GM12801 (cell line): Measurements from ENCODE around the gene FLVCR2.

Experiments used
- TF ChIP-seq, protein P1 (sequence below): IDR thresholded peaks from one replicate; pipeline ENCODE4 v1.5.1; 2011; ENCODE audit warnings: control low read depth; ENCODE audit not compliant: insufficient read length; ENCODE audit errors: extremely low read depth

Gene FLVCR2, protein sequence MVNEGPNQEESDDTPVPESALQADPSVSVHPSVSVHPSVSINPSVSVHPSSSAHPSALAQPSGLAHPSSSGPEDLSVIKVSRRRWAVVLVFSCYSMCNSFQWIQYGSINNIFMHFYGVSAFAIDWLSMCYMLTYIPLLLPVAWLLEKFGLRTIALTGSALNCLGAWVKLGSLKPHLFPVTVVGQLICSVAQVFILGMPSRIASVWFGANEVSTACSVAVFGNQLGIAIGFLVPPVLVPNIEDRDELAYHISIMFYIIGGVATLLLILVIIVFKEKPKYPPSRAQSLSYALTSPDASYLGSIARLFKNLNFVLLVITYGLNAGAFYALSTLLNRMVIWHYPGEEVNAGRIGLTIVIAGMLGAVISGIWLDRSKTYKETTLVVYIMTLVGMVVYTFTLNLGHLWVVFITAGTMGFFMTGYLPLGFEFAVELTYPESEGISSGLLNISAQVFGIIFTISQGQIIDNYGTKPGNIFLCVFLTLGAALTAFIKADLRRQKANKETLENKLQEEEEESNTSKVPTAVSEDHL

DNA sequence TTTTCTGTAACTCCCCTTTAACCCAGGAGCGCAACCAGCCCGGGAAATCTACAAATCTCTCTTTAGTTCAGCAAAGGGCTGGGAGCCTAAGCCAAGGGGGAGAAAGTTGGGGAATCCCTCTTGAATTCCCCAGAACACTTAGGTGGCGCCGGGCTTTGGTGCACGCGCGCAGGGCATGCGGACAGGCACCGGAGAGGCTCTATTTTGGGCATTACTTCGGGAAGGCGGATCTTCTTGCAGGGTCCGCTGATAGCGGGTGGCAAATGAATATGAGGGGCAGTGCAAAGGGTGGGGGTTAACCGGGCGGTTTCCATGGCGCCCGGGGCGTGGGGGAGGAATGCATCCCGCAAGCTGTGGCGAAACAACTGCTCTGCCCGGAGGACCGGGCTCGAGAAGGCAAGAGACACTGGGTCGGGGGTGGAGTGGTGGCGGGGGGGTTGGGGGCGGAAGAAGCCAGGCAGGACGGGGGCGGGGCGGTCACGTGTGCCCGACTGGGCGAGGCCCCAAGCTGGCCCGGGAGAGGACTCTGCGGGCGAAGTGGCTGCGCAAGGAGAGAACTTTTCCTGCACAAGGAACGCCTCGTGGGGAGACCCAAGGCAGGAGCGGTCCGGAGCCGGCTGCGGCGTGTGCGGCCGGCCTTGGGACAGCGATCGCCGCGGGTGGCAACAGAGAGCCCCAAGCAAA lies at the start of gene FLVCR2:
Gene FLVCR2 (plus strand): TSS at position 519 of the 684 bp plus-strand sequence. CDS start 353 bp downstream, outside the sequence.
- TF ChIP-seq, protein P1, sequence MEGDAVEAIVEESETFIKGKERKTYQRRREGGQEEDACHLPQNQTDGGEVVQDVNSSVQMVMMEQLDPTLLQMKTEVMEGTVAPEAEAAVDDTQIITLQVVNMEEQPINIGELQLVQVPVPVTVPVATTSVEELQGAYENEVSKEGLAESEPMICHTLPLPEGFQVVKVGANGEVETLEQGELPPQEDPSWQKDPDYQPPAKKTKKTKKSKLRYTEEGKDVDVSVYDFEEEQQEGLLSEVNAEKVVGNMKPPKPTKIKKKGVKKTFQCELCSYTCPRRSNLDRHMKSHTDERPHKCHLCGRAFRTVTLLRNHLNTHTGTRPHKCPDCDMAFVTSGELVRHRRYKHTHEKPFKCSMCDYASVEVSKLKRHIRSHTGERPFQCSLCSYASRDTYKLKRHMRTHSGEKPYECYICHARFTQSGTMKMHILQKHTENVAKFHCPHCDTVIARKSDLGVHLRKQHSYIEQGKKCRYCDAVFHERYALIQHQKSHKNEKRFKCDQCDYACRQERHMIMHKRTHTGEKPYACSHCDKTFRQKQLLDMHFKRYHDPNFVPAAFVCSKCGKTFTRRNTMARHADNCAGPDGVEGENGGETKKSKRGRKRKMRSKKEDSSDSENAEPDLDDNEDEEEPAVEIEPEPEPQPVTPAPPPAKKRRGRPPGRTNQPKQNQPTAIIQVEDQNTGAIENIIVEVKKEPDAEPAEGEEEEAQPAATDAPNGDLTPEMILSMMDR: no peak

DNA sequence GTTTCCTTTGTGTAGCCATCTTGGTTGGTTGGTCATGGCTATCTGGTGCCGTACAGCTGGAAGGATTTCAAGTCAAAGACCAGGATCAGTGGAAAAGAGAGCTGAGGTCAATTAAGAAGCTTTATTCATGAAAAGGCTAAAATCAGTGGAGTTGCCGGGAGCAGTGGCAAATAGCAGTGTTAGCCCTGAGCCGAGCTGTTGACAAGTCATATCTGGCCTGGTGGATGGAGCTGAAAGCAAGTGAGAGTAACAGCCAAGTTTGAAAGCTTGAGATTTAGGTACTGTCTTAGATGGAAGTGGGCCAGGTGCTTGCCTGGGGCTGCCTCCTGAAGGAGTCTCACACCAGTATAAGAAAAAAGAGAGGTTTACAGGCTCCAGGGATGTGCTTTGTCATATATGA lies 47.2 kb upstream of the FLVCR2 start:
- TF ChIP-seq, protein P1: no peak

DNA sequence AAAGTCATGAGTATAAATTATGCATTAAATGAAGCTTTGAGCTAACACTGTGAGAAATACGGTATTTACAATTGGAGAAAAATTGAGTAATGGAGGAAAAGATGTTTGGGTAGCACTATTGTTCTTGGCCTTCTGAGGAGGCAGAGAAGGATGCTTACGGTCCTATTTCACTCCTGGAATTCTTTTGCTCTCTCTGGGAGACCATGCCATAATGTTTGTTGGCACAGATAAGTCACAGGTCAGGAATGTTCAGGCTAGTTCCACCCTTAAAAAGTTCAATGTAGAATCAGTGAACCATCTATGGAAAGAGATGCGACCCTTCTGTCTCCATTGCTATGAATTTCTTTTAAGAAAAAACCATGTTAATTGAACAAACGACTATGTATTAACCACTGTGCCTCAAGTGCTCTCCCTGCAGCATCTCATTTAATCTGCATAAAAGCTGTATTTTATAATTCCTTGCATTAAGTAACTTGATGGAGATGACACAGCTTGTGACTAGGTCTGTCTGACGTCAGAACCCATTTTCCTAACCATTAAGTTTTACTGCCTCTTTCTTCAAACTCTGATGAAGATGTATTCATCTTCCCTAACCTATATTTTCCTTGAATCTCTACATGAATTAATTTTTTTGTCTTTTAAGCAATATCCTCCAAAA lies 46.6 kb upstream of the FLVCR2 start:
- TF ChIP-seq, protein P1: no peak

DNA sequence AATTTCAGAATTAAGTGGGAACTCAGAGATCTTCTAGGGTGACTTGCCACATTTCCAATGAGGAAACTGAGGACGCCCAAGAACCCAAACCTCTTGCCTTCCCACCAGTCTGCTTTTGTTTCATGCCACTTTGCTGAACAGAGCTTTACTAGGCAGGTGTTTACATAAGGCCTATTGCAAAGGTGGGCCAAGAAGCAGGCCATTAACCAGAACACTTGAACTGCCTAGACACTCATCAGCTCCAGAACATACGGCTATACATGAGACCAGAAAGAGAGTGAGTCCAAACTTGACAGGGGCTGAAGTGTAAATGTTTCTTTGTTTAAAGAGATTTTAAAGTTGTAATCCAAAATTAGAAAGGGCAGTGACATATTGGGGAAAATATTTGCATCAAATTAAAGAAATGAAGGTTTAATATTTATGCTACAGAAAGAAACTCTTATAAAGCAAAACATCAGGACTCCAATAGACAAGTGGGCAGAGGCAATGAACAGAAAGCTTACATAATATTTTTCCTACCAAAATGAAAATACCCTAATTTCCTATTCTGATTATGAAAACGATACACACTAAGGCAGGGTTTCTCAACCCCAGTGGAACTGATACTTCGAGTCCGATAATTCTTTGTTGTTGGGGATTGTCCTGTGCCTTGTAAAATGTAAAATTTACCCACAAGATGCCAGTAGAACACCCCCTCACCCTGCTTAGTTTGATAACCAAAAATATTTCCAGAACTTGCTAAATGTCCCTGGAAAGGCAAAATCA lies 44.4 kb upstream of the FLVCR2 start:
- TF ChIP-seq, protein P1: no peak

DNA sequence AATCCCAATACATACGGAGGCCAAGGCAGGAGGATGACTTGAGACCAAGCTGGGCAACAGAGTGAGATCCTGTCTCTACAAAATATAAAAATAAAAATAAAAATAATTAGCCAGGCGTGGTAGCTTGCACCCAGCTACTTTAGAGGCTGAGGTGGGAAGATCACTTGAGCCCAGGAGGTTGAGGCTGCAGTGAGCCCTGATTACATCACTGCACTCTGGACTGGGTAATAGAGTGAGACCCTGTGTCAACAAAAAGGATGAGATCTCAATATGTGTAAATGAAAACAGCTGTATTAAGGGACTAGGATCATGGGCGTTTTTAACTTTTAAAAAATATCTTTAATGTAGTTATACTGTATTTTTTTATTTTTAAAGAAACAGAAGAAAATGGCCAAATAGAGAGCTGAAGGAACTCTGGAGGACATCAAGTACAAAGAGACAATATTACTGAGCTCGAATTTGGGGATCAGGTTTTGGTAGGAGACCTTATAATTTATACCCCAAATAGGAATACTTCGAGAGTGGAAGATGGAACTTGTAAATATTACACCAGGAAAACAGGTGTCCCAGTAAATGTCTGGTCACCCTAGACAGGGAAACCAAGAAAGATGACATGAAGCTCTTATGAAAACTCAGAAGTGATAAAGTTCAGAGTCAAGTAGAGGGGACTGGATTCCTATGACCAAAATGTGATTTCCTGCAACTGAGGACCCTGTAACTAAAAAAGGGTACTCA lies 43.1 kb upstream of the FLVCR2 start:
- TF ChIP-seq, protein P1: no peak

DNA sequence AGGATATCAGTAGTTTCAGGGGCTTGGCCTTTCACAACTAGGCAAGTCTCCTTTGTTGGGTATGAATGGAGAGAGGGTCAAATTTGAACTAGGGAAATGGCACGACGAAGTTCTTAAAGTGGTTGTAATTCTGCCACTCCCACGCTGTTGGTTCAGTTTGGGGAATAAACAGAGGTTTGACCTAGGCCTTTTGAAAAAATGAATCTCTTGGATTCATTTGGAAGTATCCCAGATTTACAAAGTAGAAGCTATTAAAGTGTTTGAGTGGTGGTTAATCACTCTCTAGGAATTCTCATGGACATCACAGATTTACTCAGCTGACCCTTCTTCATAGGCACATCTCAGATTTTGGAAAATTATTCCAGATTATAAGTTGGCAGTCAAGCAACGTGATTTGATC lies 41.3 kb upstream of the FLVCR2 start:
- TF ChIP-seq, protein P1: no peak
